HG02642 (cell line): ENCODE measurements around the gene RBM20.

Experiments used
- ATAC-seq: cut with Tn5 transposase; IDR thresholded peaks from one replicate; pipeline ENCODE4 v1.9.1; 2021; ENCODE audit warnings: mild to moderate bottlenecking; ENCODE audit not compliant: unreplicated experiment, poor library complexity

The RBM20 gene

GRCh38 chr10:110822035-110822711 lies 178.0 kb downstream of the RBM20 start:
- ATAC-seq, result no peak

- no peak for ATAC-seq
Measured at GRCh38 chr10:110822712-110823311, 178.7 kb downstream of the RBM20 start.

GRCh38 chr10:110824152-110824441 lies 180.0 kb downstream of the RBM20 start:
- ATAC-seq, result no peak

GRCh38 chr10:110824660-110825059 lies 180.5 kb downstream of the RBM20 start:
- ATAC-seq, result no peak

- ATAC-seq, result no peak
Measured at GRCh38 chr10:110825508-110825907, 181.4 kb downstream of the RBM20 start.

DNA sequence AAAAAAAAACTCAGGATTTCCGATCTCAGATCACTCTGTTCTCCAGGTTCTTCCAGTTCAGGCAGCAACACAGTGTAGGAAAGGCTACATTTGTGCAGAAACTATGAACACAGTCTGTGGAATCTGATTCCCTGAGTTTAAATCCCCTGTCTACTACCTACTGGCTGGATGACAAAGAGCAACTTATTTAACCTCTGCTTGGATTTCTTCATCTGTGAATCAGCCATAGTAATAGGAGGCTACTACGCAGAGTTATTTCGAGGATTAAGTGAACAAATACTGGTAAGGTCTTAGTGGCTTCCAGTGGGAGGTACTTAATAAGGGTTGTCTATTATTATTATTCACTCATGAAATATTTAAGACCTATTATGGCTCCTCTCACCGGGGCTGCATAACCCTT lies 183.3 kb downstream of the RBM20 start:
- ATAC-seq, result no peak

- no peak for ATAC-seq
Measured at GRCh38 chr10:110827875-110828274, 183.7 kb downstream of the RBM20 start.

DNA sequence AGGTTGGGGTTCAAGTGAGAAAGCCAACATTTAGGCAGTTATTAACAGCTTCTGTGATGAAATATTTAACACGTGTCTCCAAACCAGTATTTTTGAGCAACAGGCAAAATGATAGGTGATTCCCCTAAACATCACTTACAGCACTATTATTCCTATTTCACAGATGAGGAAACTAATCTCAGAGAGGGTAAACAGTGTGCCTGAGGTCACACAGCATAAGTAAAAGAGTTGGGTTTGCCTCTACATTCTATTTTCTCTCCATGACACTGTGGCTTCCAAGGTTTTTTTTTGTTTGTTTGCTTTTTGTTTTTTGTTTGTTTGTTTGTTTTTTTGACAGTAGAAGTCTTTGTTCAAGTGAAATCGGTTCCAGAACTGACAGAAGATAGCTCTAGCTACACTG lies 184.4 kb downstream of the RBM20 start:
- no peak for ATAC-seq

DNA sequence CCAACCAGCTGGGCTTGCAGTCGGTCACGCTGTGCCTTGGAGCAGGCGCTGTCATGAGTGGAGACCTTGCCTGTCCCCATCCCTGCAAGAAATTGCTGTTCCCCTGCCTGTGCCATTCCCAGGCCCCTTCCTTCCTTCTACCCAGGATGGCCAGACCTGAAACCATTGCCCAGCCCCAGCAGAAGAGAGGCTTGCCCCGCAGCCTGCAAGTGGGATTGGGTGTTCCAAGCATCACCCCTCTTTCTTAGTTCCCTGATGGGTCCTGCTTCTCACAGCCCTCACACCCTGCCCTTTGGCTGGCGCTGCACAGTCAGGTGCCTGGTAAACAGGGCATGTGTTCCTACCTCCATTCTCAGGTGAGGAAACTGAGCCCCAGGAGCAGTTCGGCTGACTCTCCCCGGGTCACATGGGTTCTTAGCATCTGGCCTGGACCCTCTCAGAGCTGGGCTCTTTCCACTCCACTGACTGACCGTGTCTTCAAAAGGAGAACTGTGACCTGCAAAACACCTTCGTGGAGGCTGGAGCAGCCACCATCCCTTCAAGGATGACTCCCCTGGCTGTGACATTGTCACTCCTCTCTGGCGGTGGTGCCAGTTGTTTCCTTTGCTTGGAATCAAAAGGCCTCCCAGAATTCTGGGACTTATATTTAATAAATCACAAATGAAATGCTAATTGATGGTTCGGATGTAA lies 185.7 kb downstream of the RBM20 start:
- no peak for ATAC-seq

GRCh38 chr10:110833234-110833940 lies 189.3 kb downstream of the RBM20 start:
- no peak for ATAC-seq

DNA sequence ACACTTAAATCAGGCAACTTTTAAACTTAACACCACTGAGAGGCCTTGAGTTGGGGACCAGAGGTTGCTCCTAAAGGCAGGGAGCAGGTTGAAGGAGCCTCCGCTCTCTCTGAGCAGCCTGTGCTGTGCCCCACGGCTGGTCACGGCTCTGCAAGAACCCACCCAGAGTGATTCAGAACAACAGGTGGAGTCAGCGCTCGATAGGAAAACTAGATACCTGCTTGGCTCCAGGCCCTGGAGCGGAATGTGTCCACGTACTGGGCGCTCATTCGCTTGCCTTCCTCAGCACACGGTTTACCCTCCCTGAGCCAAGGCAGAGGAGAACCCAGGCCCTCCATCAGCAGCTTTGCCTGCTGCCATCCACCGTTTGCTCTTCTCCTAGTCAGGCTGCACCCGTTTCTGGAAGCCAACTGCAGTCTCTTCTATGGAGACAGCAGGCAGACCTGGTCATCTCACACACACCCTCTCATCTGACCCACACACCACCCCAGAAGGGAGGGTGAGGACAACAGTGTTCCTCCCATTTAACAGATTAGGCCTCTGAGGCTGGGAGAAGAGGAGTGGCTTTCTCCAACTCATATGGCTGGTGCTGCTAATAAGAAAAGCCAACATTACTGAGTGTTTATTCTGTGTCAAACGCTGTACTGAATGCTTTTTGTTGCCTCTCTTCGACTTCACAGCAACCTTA lies 189.9 kb downstream of the RBM20 start:
- ATAC-seq, result no peak

DNA sequence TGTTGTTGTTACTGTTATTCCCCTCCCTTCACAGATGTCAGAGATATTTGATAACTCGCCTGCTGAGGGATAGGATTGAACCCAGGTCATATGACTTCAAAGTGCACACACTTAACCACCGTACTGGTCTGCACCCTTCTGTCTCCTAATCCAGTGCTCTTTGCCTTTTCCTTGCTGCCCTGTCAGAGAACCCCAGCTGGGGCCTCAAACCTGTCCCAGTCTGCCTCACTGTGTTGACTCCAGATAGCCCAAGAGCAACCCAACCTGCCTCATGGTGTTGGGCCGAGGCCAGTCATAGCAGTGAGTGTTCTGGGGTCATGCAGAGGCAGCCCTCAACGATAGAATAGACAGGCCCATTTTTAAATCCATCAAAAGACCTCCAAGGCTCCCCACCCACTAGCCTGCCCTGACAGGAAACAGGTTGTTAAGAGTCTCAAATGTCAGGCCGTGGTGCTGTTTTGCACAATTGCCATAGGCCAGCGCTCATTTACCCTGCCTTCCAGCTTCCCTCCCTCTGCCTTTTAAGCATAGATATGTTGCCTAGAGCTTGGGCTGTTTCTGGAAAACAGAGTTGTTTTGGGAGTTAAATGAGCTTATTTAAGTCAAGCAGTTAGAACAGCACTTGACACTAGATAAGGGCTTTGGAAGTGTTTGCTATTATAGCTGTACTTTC lies 190.6 kb downstream of the RBM20 start:
- ATAC-seq, result no peak

DNA sequence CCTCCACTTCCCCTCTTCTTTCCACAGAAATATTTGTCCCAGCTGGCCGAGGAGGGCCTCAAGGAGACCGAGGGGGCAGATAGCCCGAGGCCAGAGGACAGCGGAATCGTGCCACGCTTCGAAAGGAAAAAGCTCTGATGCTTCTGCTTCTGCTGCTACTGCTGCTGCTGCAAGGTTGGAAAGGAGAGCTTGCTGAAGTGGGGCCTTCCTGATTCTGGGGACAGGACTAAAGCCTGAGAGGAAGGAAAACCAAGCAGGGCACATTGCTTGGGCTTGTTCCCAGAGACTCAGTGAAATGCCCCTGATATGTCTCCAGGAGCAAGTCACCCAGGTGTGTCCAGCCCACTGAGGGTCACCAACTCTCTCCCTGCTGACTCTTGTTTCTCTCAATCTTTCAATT lies 191.7 kb downstream of the RBM20 start:
- no peak for ATAC-seq

DNA sequence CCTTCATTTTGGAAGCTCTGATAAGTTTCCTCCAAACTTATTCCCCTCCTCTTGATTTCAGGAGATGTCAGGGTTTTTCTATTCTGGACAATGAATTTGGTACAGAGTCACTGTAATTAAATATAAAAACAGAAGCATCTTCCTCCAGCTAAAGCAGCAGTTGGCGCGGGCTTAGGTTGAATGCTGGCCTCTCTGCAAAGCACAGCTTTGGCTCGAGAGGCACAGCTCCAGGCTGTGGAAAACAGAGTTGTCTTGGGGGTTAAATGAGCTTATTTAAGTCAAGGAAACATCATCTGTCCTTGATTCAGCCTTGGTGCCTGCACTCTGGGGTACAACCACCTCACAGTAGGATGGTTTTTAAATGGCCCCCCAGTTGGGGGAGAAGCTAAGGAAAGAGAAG lies 192.6 kb downstream of the RBM20 start:
- ATAC-seq, result no peak

- no peak for ATAC-seq
Measured at GRCh38 chr10:110837418-110838171, 193.5 kb downstream of the RBM20 start.

- ATAC-seq, result no peak
Measured at GRCh38 chr10:110840225-110840922, 196.2 kb downstream of the RBM20 start.

GRCh38 chr10:110840923-110841428 lies 196.8 kb downstream of the RBM20 start:
- ATAC-seq, result no peak

- ATAC-seq, result peak; percentile 77
Measured at GRCh38 chr10:110841767-110842267, 197.7 kb downstream of the RBM20 start.
